Sigmoid colon (tissue), 7 donors: ENCODE data around the gene NCKAP5. TPM values are rescaled to one million over a fixed set of nuclear protein-coding genes. Genes with fewer than 3 reads are reported as not detected.

Experiments
- DNase-seq: peaks from one replicate; pipeline ENCODE4 v3.0.0-alpha.2; 2019
- H3K27ac ChIP-seq, 4 donors: fragments of 200-600 bp; sonication (generic); one replicate each; pipeline ENCODE4 v1.5.1; 2016 to 2019; ENCODE audit warnings: mild to moderate bottlenecking in 1 of 4
- H3K27me3 ChIP-seq, 3 donors: fragments of 200-600 bp; sonication (generic); one replicate each; pipeline ENCODE4 v1.5.1; 2019; ENCODE audit warnings: mild to moderate bottlenecking in 1 of 3
- H3K36me3 ChIP-seq, 4 donors: fragments of 200-600 bp; sonication (generic); one replicate each; pipeline ENCODE4 v1.5.1; 2016 to 2019
- H3K4me1 ChIP-seq, 4 donors: fragments of 200-600 bp; sonication (generic); one replicate each; pipeline ENCODE4 v1.5.1; 2017 to 2019
- H3K4me3 ChIP-seq, 4 donors: fragments of 200-600 bp; sonication (generic); one replicate each; pipeline ENCODE4 v1.5.1; 2017 to 2019; ENCODE audit warnings: mild to moderate bottlenecking in 2 of 4, moderate library complexity in 1 of 4
- H3K9me3 ChIP-seq, 4 donors: fragments of 200-600 bp in 3 of 4; sonication (generic) in 3 of 4; one replicate each; pipeline versions ENCODE4 v1.5.1 to v1.6.1; 2013 to 2019
- EP300 ChIP-seq, 4 donors: sonication (generic); formaldehyde crosslinking; IDR thresholded peaks; one replicate each; pipeline ENCODE4 v1.6.1; 2017; ENCODE audit warnings: antibody characterized with exemption in 4 of 4
- POLR2A ChIP-seq, 2 donors: fragments of 450-650 bp; IDR thresholded peaks; one replicate each; pipeline ENCODE4 v1.6.1; 2016; ENCODE audit warnings: antibody characterized with exemption in 2 of 2, mild to moderate bottlenecking in 2 of 2, moderate library complexity in 2 of 2
- POLR2AphosphoS5 ChIP-seq, 4 donors: sonication (generic); formaldehyde crosslinking; IDR thresholded peaks; one replicate each; pipeline ENCODE4 v1.6.1; 2017; ENCODE audit warnings: antibody characterized with exemption in 4 of 4
- WGBS, 2 donors: extraction: QIAGEN DNeasy Blood & Tissue Kit; methylation state at CpG; one replicate each; pipeline ENCODE4 v1.1.7; 2013; 5-methylcytosine and 5-hydroxymethylcytosine counted together
- intact Hi-C: fragments of 100-400 bp; cut with DNase I; formaldehyde crosslinking; loops from one replicate; pipeline ENCODE4 v1.15.1; 2023
- polyA plus RNA-seq, 3 donors: library from polyadenylated mRNA; stranded (reverse); fragments of 200-250 nt; gene quantifications; one replicate each; pipeline ENCODE4 v1.2.3, GENCODE V29; 2013
- total RNA-seq, 4 donors: library from RNA; depleted of rRNA; stranded (reverse); fragments of >200 nt; gene quantifications; one replicate each; pipeline ENCODE4 v1.1.0, GENCODE V29; 2016
- TF ChIP-seq, protein P1 (sequence below), 4 experiments: fragments of 450-650 bp in 3 of 4; fragments of 200-600 bp in 1 of 4; IDR thresholded peaks; one replicate each; pipeline ENCODE4 v1.5.1; 2016 to 2019; ENCODE audit warnings: antibody characterized with exemption in 4 of 4, mild to moderate bottlenecking in 3 of 4, moderate library complexity in 2 of 4
- donor health status: healthy with polysubstance abuse.
- donor health status: Bipolar disorder and iron deficiency.
- donor health status: healthy.

The NCKAP5 gene
- total and polyA plus RNA-seq, 7 donors: under 0.01 to 3.7 (median 0.60) TPM

DNA sequence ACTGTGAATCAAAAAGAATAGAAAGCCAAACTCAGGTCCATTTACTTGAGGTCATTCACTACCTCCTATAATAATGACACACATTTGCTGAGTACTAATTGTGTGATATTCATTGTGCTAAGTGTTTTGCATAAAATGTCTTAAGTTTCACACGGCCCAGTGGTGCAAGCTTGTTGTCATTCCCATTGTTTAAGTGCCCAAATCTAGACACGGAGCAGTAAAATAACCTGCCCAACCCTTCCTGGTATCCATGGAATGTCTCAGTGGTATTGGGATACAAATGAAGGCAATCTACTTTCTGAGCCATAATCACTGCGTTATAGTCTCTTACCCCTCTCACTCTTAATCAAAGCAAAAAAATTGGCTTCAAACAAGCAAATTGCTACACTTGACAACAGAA is 233.3 kb downstream of the NCKAP5 start:
- Histone ChIP-seq H3K27me3 (no peaks in the 10 kb centered on the region), H3K27ac (no peak overlapping the region), H3K9me3 (no peaks in the 10 kb centered on the region), H3K36me3 (no peaks in the 10 kb centered on the region), H3K4me1 (no peaks in the 10 kb centered on the region), H3K4me3 (no peak overlapping the region)
- 63 to 88% methylated on average over 3 of the region's 3 CpGs for WGBS, 2 donors
- DNase-seq: no peak
- TF ChIP-seq POLR2AphosphoS5 (IDR thresholded peaks at IDR 0.05): no peak
- intact Hi-C loops: no loop called here

DNA sequence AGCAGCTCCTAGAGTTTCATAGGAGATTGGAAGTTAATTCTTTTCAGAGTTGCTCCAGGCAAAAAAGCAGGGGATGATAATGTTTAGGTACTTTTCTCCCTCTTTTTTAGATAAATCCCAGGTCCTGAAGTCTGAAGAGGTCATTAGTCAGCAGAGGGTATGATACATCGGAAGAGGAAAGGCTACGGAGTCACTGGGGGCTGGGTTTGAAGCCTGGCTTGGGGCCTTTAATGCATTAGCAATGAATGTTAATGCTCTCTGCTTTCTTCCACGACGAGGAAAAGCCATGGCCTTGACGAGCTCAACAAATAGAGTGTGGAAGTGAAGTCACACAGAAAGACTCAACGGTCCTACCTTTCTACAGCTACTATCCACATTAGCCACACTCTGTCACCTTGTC is 235.1 kb downstream of the NCKAP5 start:
- intact Hi-C loops: no loop called here
- H3K27ac ChIP-seq: no peak overlapping the region
- H3K4me3 ChIP-seq: no peak overlapping the region
- WGBS, 2 donors: 90% methylated on average over 6 of the region's 6 CpGs
- no peak for DNase-seq
- no peaks in the 10 kb centered on the region for H3K9me3 ChIP-seq
- no peaks in the 10 kb centered on the region for H3K27me3 ChIP-seq
- no peaks in the 10 kb centered on the region for H3K36me3 ChIP-seq
- H3K4me1 ChIP-seq: no peaks in the 10 kb centered on the region
- TF ChIP-seq POLR2AphosphoS5 (IDR thresholded peaks at IDR 0.05): no peak
- TF ChIP-seq EP300 (IDR thresholded peaks at IDR 0.05): no peak
- TF ChIP-seq POLR2A (IDR thresholded peaks at IDR 0.05): no peak
- TF ChIP-seq, protein P1, sequence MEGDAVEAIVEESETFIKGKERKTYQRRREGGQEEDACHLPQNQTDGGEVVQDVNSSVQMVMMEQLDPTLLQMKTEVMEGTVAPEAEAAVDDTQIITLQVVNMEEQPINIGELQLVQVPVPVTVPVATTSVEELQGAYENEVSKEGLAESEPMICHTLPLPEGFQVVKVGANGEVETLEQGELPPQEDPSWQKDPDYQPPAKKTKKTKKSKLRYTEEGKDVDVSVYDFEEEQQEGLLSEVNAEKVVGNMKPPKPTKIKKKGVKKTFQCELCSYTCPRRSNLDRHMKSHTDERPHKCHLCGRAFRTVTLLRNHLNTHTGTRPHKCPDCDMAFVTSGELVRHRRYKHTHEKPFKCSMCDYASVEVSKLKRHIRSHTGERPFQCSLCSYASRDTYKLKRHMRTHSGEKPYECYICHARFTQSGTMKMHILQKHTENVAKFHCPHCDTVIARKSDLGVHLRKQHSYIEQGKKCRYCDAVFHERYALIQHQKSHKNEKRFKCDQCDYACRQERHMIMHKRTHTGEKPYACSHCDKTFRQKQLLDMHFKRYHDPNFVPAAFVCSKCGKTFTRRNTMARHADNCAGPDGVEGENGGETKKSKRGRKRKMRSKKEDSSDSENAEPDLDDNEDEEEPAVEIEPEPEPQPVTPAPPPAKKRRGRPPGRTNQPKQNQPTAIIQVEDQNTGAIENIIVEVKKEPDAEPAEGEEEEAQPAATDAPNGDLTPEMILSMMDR (IDR thresholded peaks at IDR 0.05): no peak

DNA sequence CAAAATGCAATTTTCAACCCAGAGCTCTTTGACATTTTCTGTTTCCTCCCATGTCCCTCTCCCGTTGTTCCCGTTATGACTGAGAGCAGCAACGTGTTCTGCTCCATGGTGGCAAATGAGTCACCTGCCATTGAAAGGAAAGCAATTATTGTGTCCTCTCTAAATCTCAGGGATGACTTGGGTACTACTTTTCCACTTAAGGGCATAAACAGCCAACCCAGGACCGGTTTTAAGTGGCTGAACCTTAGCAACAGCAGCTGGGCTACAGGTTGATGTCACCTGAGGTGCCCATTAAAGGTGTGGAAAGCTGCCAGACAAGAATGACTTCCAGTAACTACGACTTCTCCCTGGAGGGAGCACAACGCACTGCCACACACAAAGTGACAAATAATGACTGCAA is 236.8 kb downstream of the NCKAP5 start:
- H3K9me3 ChIP-seq: no peaks in the 10 kb centered on the region
- H3K4me1 ChIP-seq: no peaks in the 10 kb centered on the region
- intact Hi-C loops: no loop called here
- TF ChIP-seq, protein P1 (IDR thresholded peaks at IDR 0.05): no peak
- no peak for TF ChIP-seq POLR2A (IDR thresholded peaks at IDR 0.05)
- no peak for TF ChIP-seq POLR2AphosphoS5 (IDR thresholded peaks at IDR 0.05)
- TF ChIP-seq EP300 (IDR thresholded peaks at IDR 0.05): no peak
- 31 to 69% methylated on average over 6 of the region's 6 CpGs for WGBS, 2 donors
- no peak overlapping the region for H3K4me3 ChIP-seq
- H3K36me3 ChIP-seq: no peaks in the 10 kb centered on the region
- DNase-seq: no peak
- no peak overlapping the region for H3K27ac ChIP-seq
- no peaks in the 10 kb centered on the region for H3K27me3 ChIP-seq

DNA sequence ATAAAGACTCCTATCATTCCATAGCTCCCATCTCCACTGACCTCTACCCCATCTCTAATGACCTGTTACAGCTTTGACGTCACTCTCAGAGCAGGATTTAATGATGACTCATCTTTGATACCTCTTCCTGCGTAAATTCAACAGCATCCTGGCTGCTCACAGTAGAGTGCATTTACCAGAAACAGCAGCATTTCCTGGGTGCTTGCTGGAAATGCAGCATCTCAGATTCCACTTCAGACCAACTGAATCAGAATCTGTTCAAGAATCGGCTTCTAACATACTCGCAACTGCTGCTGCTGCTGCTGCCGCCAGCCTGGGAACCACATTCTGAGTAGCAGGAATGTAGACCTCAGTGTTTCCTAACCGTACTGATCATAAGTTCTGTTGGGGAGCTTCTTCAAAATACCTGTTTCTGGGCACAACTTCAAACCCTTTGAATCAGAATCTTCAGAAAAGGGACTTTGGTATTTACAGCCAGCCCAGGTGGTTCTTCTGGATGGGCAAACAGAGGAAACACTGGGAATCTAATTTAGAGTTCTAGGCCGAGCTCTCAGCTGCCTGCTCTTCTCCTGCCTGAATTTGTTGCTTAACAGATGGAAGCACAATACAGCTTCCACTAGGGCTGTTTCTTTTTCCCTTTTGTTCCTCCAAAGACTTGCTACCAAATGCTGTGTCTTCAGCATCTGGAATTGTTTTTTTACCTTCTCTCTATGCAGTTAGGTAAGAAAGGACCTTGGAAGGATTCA is 241.4 kb downstream of the NCKAP5 start:
- Histone ChIP-seq H3K36me3 (no peaks in the 10 kb centered on the region), H3K27me3 (no peaks in the 10 kb centered on the region), H3K9me3 (no peaks in the 10 kb centered on the region), H3K4me1 (no peaks in the 10 kb centered on the region), H3K27ac (no peak overlapping the region), H3K4me3 (no peak overlapping the region)
- TF ChIP-seq POLR2AphosphoS5 (IDR thresholded peaks at IDR 0.05) (no peak), POLR2A (IDR thresholded peaks at IDR 0.05) (no peak), EP300 (IDR thresholded peaks at IDR 0.05) (no peak)
- TF ChIP-seq, protein P1 (IDR thresholded peaks at IDR 0.05): no peak
- no peak for DNase-seq
- 84 to 86% methylated on average over 7 of the region's 7 CpGs for WGBS, 2 donors
- intact Hi-C loops: no loop called here

DNA sequence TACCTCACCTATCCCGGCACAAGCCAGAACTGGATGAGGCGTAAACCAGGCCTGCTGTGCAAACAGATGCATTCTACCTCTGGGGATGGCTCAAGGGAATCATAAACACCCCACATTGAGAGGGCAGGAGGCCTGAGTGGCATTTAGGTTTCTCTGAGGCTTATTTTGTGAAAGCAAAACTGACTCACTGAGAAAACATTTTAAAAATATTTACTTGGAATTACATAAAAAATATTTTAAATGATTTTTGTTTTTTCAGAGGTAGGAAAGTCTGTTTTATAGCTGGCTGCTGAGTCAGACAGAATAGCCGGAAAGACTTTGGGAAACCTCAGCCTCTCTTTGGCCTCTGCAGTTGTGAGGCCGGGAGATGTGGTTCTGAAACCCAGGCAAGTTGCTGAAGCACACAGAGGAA is 244.1 kb downstream of the NCKAP5 start:
- H3K4me1 ChIP-seq: no peaks in the 10 kb centered on the region
- H3K4me3 ChIP-seq: no peak overlapping the region
- 86 to 90% methylated on average over 4 of the region's 4 CpGs for WGBS, 2 donors
- intact Hi-C loops: no loop called here
- H3K9me3 ChIP-seq: no peaks in the 10 kb centered on the region
- no peaks in the 10 kb centered on the region for H3K36me3 ChIP-seq
- no peaks in the 10 kb centered on the region for H3K27me3 ChIP-seq
- TF ChIP-seq POLR2A (IDR thresholded peaks at IDR 0.05) (no peak), POLR2AphosphoS5 (IDR thresholded peaks at IDR 0.05) (no peak)
- TF ChIP-seq, protein P1 (IDR thresholded peaks at IDR 0.05): no peak
- H3K27ac ChIP-seq: no peak overlapping the region
- DNase-seq: no peak
